Measurements from ENCODE around the gene AKT2.

DNA sequence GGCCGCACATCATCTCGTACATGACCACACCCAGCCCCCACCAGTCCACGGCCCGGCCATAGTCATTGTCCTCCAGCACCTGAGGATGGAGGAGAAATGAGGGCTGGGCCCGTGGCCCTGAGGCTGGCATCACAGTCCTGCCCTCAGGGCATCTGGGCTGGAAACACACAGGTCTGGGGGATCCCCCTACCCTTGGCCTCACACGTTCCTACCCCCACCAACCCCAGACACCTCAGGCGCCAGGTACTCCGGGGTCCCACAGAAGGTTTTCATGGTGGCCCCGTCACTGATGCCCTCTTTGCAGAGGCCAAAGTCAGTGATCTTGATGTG lies 49.2 kb downstream of the AKT2 start:
- TF ChIP-seq YY1 (IDR thresholded peaks at IDR 0.05; ENCODE audit: low read depth) (no peak), TCF12 (IDR thresholded peaks at IDR 0.05; ENCODE audit: low read depth) (no peak), REST (IDR thresholded peaks at IDR 0.05; ENCODE audit: low read depth) (no peak), RAD21 (IDR thresholded peaks at IDR 0.05; ENCODE audit: low read depth) (no peak), ZBTB7A (IDR thresholded peaks at IDR 0.05; ENCODE audit: low read depth) (no peak), EGR1 (IDR thresholded peaks at IDR 0.05) (no peak), CREB1 (IDR thresholded peaks at IDR 0.05; ENCODE audit: low read depth) (no peak), EP300 (IDR thresholded peaks at IDR 0.05; ENCODE audit: borderline replicate concordance) (no peak), TAF1 (IDR thresholded peaks at IDR 0.05; ENCODE audit: low read depth) (no peak), TEAD4 (IDR thresholded peaks at IDR 0.05) (no peak), CEBPB (IDR thresholded peaks at IDR 0.05) (no peak), FOXM1 (IDR thresholded peaks at IDR 0.05; ENCODE audit: borderline replicate concordance, low read depth) (no peak), USF1 (IDR thresholded peaks at IDR 0.05) (no peak)
- TF ChIP-seq, protein P1, sequence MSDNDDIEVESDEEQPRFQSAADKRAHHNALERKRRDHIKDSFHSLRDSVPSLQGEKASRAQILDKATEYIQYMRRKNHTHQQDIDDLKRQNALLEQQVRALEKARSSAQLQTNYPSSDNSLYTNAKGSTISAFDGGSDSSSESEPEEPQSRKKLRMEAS (IDR thresholded peaks at IDR 0.05), result no peak

Data from Ishikawa (cell line).